ENCODE measurements around the gene ALOX15. TPM values are rescaled to one million over a fixed set of nuclear protein-coding genes. Genes with fewer than 3 reads are reported as not detected.

Gene ALOX15
- total RNA-seq, 1 experiment from 2014 or later = not detected

- in situ Hi-C loops (cut with HindIII; ENCODE audit: low pct_unique_long_range_greater_than_20kb, low sequenced_read_pairs) = no loop called here
- DNase-seq (ENCODE audit: low read depth, low spot score) = no peak
Measured at GRCh38 chr17:4588898-4589625, 52.4 kb downstream of the ALOX15 start.

- in situ Hi-C loops (cut with HindIII; ENCODE audit: low pct_unique_long_range_greater_than_20kb, low sequenced_read_pairs) = no loop called here
- no peak for DNase-seq (ENCODE audit: low read depth, low spot score)
Measured at GRCh38 chr17:4588391-4588790, 53.1 kb downstream of the ALOX15 start.

- in situ Hi-C loops (cut with HindIII; ENCODE audit: low pct_unique_long_range_greater_than_20kb, low sequenced_read_pairs) = no loop called here
- DNase-seq (ENCODE audit: low read depth, low spot score) = no peak
Measured at GRCh38 chr17:4587803-4588202, 53.7 kb downstream of the ALOX15 start.

GRCh38 chr17:4587195-4587594 lies 54.3 kb downstream of the ALOX15 start:
- DNase-seq (ENCODE audit: low read depth, low spot score) = no peak
- in situ Hi-C loops (cut with HindIII; ENCODE audit: low pct_unique_long_range_greater_than_20kb, low sequenced_read_pairs) = no loop called here

- no peak for DNase-seq (ENCODE audit: low read depth, low spot score)
- in situ Hi-C loops (cut with HindIII; ENCODE audit: low pct_unique_long_range_greater_than_20kb, low sequenced_read_pairs) = no loop called here
Measured at GRCh38 chr17:4586043-4586442, 55.4 kb downstream of the ALOX15 start.

GRCh38 chr17:4585638-4585994 lies 55.9 kb downstream of the ALOX15 start:
- DNase-seq (ENCODE audit: low read depth, low spot score) = no peak
- in situ Hi-C loops (cut with HindIII; ENCODE audit: low pct_unique_long_range_greater_than_20kb, low sequenced_read_pairs) = no loop called here

- in situ Hi-C loops (cut with HindIII; ENCODE audit: low pct_unique_long_range_greater_than_20kb, low sequenced_read_pairs) = no loop called here
- no peak for DNase-seq (ENCODE audit: low read depth, low spot score)
Measured at GRCh38 chr17:4584917-4585637, 56.4 kb downstream of the ALOX15 start.

GRCh38 chr17:4584101-4584916 lies 57.2 kb downstream of the ALOX15 start, which contains the start of gene SMTNL2:
Gene SMTNL2, plus strand, starts transcription at chr17:4584529. Its CDS starts 77 bp downstream, at chr17:4584606.
- DNase-seq (ENCODE audit: low read depth, low spot score) = peak; percentile 19
- in situ Hi-C loops (cut with HindIII; ENCODE audit: low pct_unique_long_range_greater_than_20kb, low sequenced_read_pairs) = no loop called here

- peak; percentile 72 for DNase-seq (ENCODE audit: low read depth, low spot score)
- in situ Hi-C loops (cut with HindIII; ENCODE audit: low pct_unique_long_range_greater_than_20kb, low sequenced_read_pairs) = no loop called here
Measured at GRCh38 chr17:4583782-4584100, 57.7 kb downstream of the ALOX15 start.

GRCh38 chr17:4583206-4583605 lies 58.3 kb downstream of the ALOX15 start:
- in situ Hi-C loops (cut with HindIII; ENCODE audit: low pct_unique_long_range_greater_than_20kb, low sequenced_read_pairs) = no loop called here

GRCh38 chr17:4582691-4583090 lies 58.8 kb downstream of the ALOX15 start:
- in situ Hi-C loops (cut with HindIII; ENCODE audit: low pct_unique_long_range_greater_than_20kb, low sequenced_read_pairs) = no loop called here
- no peak for DNase-seq (ENCODE audit: low read depth, low spot score)

More at GRCh38 chr17:4583206-4583605, 58.3 kb downstream of the ALOX15 start:
- DNase-seq (ENCODE audit: low read depth, low spot score) = no peak

GRCh38 chr17:4582101-4582501 lies 59.4 kb downstream of the ALOX15 start:
- in situ Hi-C loops (cut with HindIII; ENCODE audit: low pct_unique_long_range_greater_than_20kb, low sequenced_read_pairs) = no loop called here
- no peak for DNase-seq (ENCODE audit: low read depth, low spot score)

Small RNA genes within 50 kb of the gene (small RNA-seq; reads per million reads assigned to genes)
- gene RNU6-955P = 0 reads per million in 2 experiments

Other genes starting within 250 kb of the ALOX15 start
- not detected in 2 replicates for gene SPNS3, start 207.7 kb downstream of the ALOX15 start, total RNA-seq (2014; rRNA removed; shearing (Covaris generic))
- 0.51 and 0.66 TPM in 2 replicates for gene SPNS2, start 142.8 kb downstream of the ALOX15 start, total RNA-seq (2014; rRNA removed; shearing (Covaris generic))
- 65.1 and 80.3 TPM in 2 replicates for gene MYBBP1A, start 86.3 kb downstream of the ALOX15 start, total RNA-seq (2014; rRNA removed; shearing (Covaris generic))
- gene GGT6, start 81.1 kb downstream of the ALOX15 start, total RNA-seq (2014; rRNA removed; shearing (Covaris generic)) = not detected in 2 replicates
- 0.32 TPM in 1 of 2 replicates, not detected in the other for gene SMTNL2, start 57.1 kb downstream of the ALOX15 start, total RNA-seq (2014; rRNA removed; shearing (Covaris generic))
- 18.1 and 23.4 TPM in 2 replicates for gene PELP1, start 62.5 kb upstream of the ALOX15 start, total RNA-seq (2014; rRNA removed; shearing (Covaris generic))
- gene ARRB2, start 69.0 kb upstream of the ALOX15 start, total RNA-seq (2014; rRNA removed; shearing (Covaris generic)) = 13.6 and 17.2 TPM in 2 replicates
- gene MED11, start 89.8 kb upstream of the ALOX15 start, total RNA-seq (2014; rRNA removed; shearing (Covaris generic)) = 26.3 and 32.0 TPM in 2 replicates
- 0.11 TPM in 1 of 2 replicates, not detected in the other for gene ZMYND15, start 98.2 kb upstream of the ALOX15 start, total RNA-seq (2014; rRNA removed; shearing (Covaris generic))
- gene CXCL16, start 98.2 kb upstream of the ALOX15 start, total RNA-seq (2014; rRNA removed; shearing (Covaris generic)) = 10.0 and 10.7 TPM in 2 replicates
- gene TM4SF5, start 130.2 kb upstream of the ALOX15 start, total RNA-seq (2014; rRNA removed; shearing (Covaris generic)) = not detected in 2 replicates
- gene VMO1, start 144.7 kb upstream of the ALOX15 start, total RNA-seq (2014; rRNA removed; shearing (Covaris generic)) = not detected in 2 replicates
- gene GLTPD2, start 147.3 kb upstream of the ALOX15 start, total RNA-seq (2014; rRNA removed; shearing (Covaris generic)) = not detected in 2 replicates
- 171 and 190 TPM in 2 replicates for gene PSMB6, start 154.5 kb upstream of the ALOX15 start, total RNA-seq (2014; rRNA removed; shearing (Covaris generic))
- gene PLD2, start 165.5 kb upstream of the ALOX15 start, total RNA-seq (2014; rRNA removed; shearing (Covaris generic)) = 10.2 and 10.5 TPM in 2 replicates
- 18.7 and 19.5 TPM in 2 replicates for gene MINK1, start 191.7 kb upstream of the ALOX15 start, total RNA-seq (2014; rRNA removed; shearing (Covaris generic))

Data from SK-MEL-5 (cell line).